HG03342 (cell line): ENCODE results near the gene VAMP8.
"Not testable (repeated sequence)": the region's sequence is repeated elsewhere in the genome, so short reads cannot be mapped to it uniquely, and the experiment has no call there.

ENCODE experiments used
- ATAC-seq: cut with Tn5 transposase; IDR thresholded peaks from one replicate; pipeline ENCODE4 v1.9.1; 2021; ENCODE audit warnings: mild to moderate bottlenecking, moderate library complexity; ENCODE audit not compliant: unreplicated experiment

The VAMP8 gene

DNA sequence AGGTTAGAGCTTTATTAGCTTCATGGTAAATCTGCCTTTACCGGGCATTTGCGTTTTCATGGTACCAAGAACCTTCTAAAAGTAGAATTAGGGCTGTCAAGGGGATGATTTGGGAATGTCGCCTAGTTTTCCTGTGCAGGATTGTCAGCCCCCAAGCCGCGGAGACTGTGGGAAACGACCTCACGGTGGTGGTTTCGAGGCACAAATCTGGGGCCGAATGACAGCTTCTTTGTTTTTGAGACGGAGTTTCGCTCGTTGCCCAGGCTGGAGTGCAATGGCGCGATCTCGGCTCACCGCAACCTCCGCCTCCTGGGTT, 38.0 kb downstream of the VAMP8 start:
- ATAC-seq = no peak

DNA sequence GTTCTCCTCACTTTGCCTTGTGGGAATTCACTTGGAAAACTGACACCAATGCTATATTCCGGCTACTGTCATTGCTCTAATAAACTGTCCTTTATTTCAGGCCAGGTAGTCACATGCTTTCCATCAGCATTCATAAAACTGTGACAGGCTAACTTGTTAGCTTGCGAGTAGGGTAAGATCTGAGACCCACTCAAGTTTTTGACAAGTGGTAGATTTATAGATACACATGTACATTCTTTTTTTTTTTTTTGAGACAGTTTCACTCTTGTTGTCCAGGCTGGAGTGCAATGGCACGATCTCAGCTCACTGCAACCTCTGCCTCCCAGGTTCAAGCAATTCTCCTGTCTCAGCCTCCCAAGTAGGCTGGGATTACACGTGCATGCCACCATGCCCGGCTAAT, 40.3 kb downstream of the VAMP8 start:
- not testable (repeated sequence) for ATAC-seq

DNA sequence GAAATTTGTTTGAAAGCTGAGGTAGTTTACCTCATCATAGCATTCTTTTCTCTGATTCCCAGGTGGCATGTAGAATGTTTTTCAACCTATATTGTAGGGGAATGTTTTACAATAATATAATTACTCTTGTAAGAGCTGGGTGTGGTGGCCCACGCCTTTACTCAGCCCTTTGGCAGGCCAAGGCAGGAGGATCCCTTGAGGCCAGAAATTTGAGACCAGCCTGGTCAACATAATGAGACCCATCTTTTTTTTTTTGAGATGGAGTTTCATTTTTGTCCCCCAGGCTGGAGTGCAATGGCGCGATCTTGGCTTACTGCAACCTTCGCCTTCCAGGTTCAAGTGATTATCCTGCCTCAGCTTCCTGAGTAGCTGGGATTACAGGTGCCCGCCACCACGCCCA, 42.2 kb downstream of the VAMP8 start:
- no peak for ATAC-seq

DNA sequence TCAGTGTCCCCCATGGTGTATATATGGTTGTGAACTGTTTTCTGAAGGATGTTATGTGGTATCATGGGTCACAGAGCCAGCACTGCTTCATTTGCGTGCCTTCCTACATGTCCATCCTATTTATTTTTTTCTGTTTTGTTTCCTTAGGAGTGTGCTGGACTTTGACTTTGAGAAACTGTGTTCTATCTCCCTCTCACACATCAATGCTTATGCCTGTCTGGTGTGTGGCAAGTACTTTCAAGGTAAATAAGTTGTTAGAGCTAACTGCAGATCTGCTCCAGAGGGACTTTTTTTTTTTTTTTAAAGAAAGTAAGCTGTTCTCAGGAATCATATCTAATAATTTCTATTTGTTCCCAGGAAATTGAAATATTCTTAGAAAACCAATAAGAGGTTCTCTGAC, 44.0 kb downstream of the VAMP8 start:
- no peak for ATAC-seq

DNA sequence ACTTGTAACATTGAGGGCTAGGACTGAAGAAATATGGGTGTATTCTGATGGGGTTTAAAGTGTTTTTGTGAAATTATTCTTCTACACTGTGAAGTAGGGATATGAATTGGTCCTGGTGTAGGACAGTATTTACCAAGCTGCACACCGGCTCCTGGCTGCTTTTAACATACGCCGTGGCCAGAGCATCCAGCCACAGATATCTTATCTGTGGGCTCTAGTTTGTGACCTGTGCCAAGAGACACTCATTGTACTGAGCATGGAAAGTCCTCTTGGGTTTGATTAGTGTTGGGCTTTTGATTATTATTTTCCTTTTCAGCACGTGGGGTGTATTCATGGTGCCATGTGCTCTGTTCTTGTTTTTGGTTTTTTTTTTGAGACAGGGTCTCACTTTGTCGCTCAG, 46.6 kb downstream of the VAMP8 start:
- no peak for ATAC-seq

DNA sequence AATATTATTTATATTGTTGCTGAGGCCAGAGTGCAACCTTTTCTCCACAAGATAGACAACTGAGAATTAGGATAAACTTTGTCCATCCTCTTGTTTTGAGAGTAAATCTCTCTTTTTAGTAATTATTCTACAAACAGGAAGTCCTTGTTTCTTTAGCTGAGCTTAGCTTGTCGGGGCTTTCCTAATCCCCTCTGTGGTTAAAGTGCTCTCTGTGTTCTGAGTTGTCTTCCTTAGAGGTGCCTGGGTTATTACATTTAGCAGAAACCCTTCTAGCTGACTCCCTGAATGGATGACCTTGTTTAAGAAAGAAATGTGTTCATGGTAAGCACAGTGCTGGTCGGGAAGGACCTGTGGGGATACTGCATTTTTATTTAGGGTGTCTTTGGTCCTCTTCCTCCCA, 51.3 kb downstream of the VAMP8 start:
- ATAC-seq = no peak

DNA sequence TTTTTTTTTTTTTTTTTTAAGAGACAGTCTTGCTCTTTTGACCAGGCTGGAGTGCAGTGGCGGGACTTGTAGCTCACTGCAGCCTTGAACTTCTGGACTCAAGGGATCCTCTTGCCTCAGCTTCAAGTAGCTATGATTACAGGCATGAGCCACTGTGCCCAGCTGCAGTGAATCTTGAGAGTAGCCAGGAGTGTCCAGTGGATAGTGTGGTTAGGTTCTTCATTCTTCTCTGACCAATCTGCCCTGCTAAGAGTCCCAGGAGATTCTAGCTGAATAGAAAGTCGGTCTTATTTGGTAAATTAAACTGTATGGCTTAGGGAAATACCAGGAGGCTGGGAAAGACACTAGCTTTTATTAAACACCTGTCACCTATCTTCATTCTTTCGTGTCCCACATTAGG, 53.9 kb downstream of the VAMP8 start:
- no peak for ATAC-seq
